Peyer's patch (tissue), 4 donors: ENCODE results near the gene USH2A. TPM values are rescaled to one million over a fixed set of nuclear protein-coding genes. Genes with fewer than 3 reads are reported as not detected.

Source experiments
- DNase-seq, 3 donors: peaks; one replicate each; pipeline ENCODE4 v3.0.0-alpha.2; 2017 to 2019
- H3K27ac ChIP-seq, 4 donors: fragments of 200-600 bp; sonication (generic); one replicate each; pipeline ENCODE4 v1.5.1; 2016 to 2019
- H3K27me3 ChIP-seq, 2 donors: fragments of 200-600 bp; sonication (generic); one replicate each; pipeline ENCODE4 v1.5.1; 2019
- H3K36me3 ChIP-seq, 3 donors: fragments of 200-600 bp; sonication (generic); one replicate each; pipeline ENCODE4 v1.5.1; 2016 to 2019
- H3K4me1 ChIP-seq, 4 donors: fragments of 200-600 bp; sonication (generic); one replicate each; pipeline ENCODE4 v1.5.1; 2016 to 2019
- H3K4me3 ChIP-seq, 4 donors: fragments of 200-600 bp; sonication (generic); 1 replicate in 3 of 4; 2 replicates in 1 of 4; pipeline ENCODE4 v1.5.1; 2016 to 2019; ENCODE audit warnings: mild to moderate bottlenecking in 1 of 4
- H3K9me3 ChIP-seq, 4 donors: fragments of 200-600 bp; sonication (generic); one replicate each; pipeline ENCODE4 v1.5.1; 2016 to 2019; ENCODE audit warnings: mild to moderate bottlenecking in 1 of 4
- POLR2A ChIP-seq, 2 donors: fragments of 450-650 bp; IDR thresholded peaks; one replicate each; pipeline ENCODE4 v1.5.1; 2017; ENCODE audit warnings: antibody characterized with exemption in 2 of 2, mild to moderate bottlenecking in 2 of 2, moderate library complexity in 2 of 2
- total RNA-seq, 4 donors: library from RNA; depleted of rRNA; stranded (reverse); fragments of >200 nt; gene quantifications; one replicate each; pipeline ENCODE4 v1.1.0, GENCODE V29; 2016
- TF ChIP-seq, protein P1 (sequence below), 6 experiments: fragments of 450-650 bp in 4 of 6; fragments of 200-600 bp in 2 of 6; sonication (generic) in 1 of 6; IDR thresholded peaks; one replicate each; pipeline ENCODE4 v1.5.1; 2017 to 2019; ENCODE audit warnings: antibody characterized with exemption in 6 of 6, mild to moderate bottlenecking in 3 of 6, moderate library complexity in 1 of 6

Gene USH2A
- total RNA-seq, 4 donors from 2014 or later = not detected

DNA sequence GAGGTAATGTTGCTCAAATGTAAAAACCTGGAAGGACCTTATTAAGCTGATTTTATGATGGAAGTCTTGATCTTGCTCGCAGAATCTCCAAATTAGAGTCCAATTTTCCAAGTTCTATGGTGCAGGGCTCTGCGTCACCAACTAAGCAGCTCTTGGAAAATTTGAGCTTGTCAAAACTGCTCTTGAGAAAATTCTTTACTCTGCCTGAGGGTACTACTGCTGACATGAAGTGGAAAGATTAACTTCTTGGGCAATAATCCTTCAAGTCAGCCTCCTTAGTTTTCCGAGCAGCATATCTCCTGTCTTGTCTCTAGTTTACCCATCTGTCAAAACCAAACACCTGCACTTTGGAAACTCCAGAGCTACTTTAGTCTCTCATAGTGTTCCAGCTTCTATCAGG, 562.4 kb downstream of the USH2A start:
- H3K27ac ChIP-seq = no peak overlapping the region

DNA sequence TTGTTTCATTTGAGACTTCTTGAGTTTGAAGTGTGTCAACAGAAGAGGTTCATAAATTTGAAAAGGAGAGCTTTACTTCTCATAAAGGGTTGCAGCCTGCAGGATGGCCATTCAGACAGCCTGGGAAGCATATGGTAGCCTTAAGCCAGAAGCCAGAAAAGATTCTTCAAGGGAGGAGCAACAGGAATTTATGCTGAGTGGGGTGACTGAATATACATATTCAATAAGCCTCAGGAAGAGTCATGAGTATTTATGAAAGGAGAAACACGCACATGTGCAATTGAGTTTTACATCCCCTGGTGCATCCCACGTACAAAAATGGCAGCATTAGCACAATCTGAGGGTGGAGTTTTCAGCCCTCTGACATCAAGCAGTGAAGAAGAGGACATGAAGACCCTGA, 565.9 kb downstream of the USH2A start:
- no peaks in the 10 kb centered on the region for H3K9me3 ChIP-seq
- TF ChIP-seq, protein P1, sequence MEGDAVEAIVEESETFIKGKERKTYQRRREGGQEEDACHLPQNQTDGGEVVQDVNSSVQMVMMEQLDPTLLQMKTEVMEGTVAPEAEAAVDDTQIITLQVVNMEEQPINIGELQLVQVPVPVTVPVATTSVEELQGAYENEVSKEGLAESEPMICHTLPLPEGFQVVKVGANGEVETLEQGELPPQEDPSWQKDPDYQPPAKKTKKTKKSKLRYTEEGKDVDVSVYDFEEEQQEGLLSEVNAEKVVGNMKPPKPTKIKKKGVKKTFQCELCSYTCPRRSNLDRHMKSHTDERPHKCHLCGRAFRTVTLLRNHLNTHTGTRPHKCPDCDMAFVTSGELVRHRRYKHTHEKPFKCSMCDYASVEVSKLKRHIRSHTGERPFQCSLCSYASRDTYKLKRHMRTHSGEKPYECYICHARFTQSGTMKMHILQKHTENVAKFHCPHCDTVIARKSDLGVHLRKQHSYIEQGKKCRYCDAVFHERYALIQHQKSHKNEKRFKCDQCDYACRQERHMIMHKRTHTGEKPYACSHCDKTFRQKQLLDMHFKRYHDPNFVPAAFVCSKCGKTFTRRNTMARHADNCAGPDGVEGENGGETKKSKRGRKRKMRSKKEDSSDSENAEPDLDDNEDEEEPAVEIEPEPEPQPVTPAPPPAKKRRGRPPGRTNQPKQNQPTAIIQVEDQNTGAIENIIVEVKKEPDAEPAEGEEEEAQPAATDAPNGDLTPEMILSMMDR (IDR thresholded peaks at IDR 0.05) = no peak
- TF ChIP-seq POLR2A (IDR thresholded peaks at IDR 0.05) = no peak
- no peak overlapping the region for H3K27ac ChIP-seq
- H3K4me3 ChIP-seq = no peak overlapping the region
- H3K4me1 ChIP-seq = no peaks in the 10 kb centered on the region
- H3K36me3 ChIP-seq = no peaks in the 10 kb centered on the region
- no peaks in the 10 kb centered on the region for H3K27me3 ChIP-seq
- DNase-seq = no peak

More for the DNA sequence above, 562.4 kb downstream of the USH2A start:
- no peak for DNase-seq
- H3K36me3 ChIP-seq = no peaks in the 10 kb centered on the region
- TF ChIP-seq POLR2A (IDR thresholded peaks at IDR 0.05) = no peak
- TF ChIP-seq, protein P1 (IDR thresholded peaks at IDR 0.05) = no peak
- no peaks in the 10 kb centered on the region for H3K27me3 ChIP-seq
- H3K4me1 ChIP-seq = no peaks in the 10 kb centered on the region
- H3K9me3 ChIP-seq = no peaks in the 10 kb centered on the region
- H3K4me3 ChIP-seq = no peak overlapping the region

DNA sequence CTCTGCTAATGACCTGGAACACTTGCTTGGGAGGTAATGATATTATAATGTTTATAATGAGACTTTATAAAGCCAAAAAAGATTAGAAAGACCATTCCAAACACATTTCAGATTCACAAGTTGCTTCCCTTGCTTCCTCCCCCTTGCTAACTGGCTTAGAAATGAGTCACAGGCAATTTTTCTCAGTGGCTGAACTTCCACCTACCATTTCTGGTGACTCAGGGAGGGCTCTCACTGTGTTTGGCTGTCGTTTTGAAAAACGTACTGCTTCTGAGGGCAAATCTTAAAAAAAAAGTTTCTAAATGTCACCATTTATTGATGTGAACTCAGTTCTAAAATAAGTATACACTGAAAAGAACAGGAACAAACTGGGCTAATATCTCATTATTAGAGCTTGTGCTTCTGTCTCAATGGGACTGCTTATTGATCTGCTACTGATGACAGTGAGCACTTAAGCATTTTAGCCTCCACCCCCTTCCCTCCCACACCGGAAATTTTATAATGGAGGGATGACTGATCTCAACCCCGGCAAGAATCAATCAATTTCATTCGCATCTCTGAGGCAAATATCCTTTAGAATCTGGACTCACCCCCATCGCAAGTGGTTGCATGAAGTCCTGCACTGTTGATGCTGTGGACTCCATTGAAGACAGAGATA, 577.9 kb downstream of the USH2A start:
- Histone ChIP-seq H3K27me3 (no peaks in the 10 kb centered on the region), H3K27ac (no peak overlapping the region), H3K36me3 (no peaks in the 10 kb centered on the region), H3K9me3 (peaks cover 0 to 3% (median 0%) of the 10 kb centered on the region in 4 donors), H3K4me3 (no peak overlapping the region), H3K4me1 (no peaks in the 10 kb centered on the region)
- no peak for DNase-seq
- TF ChIP-seq POLR2A (IDR thresholded peaks at IDR 0.05) = no peak
- TF ChIP-seq, protein P1 (IDR thresholded peaks at IDR 0.05) = no peak

DNA sequence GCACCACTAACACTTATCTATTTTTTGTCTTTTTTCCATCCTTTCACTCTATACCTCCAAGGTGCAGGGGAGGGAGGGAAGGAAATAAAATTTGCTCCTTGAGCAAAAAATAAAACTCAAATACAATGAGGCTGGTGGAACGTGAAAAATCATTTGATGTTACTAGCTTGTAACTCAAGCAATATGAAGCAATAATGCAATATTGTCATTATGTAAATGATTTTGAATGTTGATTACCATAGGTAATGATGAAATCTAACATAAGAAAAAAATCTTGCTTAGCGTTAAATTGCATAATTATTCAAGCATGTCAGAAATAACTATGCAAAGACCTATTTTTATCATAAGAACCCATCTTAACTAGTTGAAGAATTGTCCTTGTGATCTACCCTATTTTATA, 578.5 kb downstream of the USH2A start:
- TF ChIP-seq POLR2A (IDR thresholded peaks at IDR 0.05) = no peak
- TF ChIP-seq, protein P1 (IDR thresholded peaks at IDR 0.05) = no peak
- DNase-seq = no peak
- no peaks in the 10 kb centered on the region for H3K4me1 ChIP-seq
- H3K4me3 ChIP-seq = no peak overlapping the region
- H3K9me3 ChIP-seq = peaks cover 0 to 3% (median 0%) of the 10 kb centered on the region in 4 donors
- no peak overlapping the region for H3K27ac ChIP-seq
- no peaks in the 10 kb centered on the region for H3K36me3 ChIP-seq
- H3K27me3 ChIP-seq = no peaks in the 10 kb centered on the region

DNA sequence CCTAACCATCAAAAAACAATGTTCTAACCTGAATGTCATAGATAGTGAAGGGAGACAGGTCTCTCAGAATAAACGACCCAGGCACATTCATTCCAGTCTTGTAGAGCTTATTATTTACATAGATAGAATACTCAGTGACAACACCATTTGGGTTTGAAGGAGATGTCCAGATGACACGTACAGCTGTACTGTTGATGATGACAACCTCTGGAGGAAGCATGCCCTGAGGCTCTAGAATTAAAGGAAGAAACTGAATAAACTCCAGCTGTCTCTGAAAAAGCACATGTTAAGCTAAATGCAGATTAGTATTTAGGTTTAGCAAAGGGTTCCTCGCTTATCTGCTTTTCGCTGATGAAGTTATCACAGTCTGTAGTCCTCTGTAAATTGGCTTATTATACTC, 579.0 kb downstream of the USH2A start:
- H3K4me3 ChIP-seq = no peak overlapping the region
- TF ChIP-seq POLR2A (IDR thresholded peaks at IDR 0.05) = no peak
- TF ChIP-seq, protein P1 (IDR thresholded peaks at IDR 0.05) = no peak
- H3K27ac ChIP-seq = no peak overlapping the region
- DNase-seq = no peak
- peaks cover 0 to 3% (median 0%) of the 10 kb centered on the region in 4 donors for H3K9me3 ChIP-seq
- no peaks in the 10 kb centered on the region for H3K36me3 ChIP-seq
- no peaks in the 10 kb centered on the region for H3K4me1 ChIP-seq
- no peaks in the 10 kb centered on the region for H3K27me3 ChIP-seq
